NCI-H82 treated with DMSO at 0.1 percent for 48 hours (cell line): ENCODE data around the gene GLI2.

Experiments used
- DNase-seq: peaks from one replicate; lab custom pipeline; 2025; ENCODE audit not compliant: unreplicated experiment; lab: John Stamatoyannopoulos, UW

The GLI2 gene

GRCh38 chr2:120711694-120712093 is 24.0 kb upstream of the GLI2 start:
- DNase-seq, result no peak

GRCh38 chr2:120712180-120712681 is 23.4 kb upstream of the GLI2 start:
- DNase-seq, result peak; percentile 68

- DNase-seq, result no peak
Observed at GRCh38 chr2:120715353-120715752, 20.3 kb upstream of the GLI2 start.

- no peak for DNase-seq
Observed at GRCh38 chr2:120715941-120716340, 19.7 kb upstream of the GLI2 start.

DNA sequence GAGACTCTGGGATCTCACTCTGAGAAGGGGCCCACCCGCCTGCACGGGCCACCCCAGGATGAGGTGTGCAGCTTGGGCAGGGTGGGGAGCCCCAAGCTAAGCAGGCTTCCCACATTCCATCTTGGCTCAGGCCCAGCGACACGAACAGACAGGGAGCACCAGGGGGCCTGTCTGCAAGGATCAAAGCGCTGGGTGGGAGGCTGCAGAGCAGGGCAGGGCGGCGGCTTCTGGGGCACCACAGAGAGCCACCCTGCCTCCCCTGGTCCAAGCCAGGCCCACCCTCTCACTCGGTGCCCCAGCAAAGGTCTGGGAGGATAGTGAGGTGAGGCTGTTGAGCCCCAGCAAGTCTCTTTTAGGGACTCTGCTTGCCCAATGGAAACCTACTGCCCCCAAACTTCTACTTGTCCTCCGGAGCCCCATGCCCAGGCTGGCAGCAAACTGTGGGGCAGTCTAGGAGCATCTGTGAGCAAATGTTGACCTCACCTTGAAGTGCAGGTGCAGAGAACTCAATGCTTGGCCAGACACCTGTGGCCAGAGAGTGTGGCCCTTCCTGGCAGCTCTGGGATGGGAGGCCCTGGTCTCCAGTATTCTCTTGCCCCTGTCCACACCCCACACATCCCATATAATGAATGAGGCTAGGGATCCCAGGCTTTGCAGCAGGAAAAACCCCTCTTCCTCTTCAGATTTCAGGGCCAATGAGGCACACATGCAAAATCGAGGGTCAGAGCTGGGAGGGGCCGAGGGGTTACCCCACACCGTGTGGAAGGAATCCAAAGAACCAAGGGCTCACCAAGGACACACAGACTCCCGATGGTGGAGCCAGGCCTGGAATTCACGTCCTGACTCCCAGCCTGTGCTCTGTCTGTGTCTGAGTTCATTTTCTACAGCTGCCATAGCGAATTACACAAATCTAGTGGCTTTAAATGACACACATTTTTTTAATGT is 18.8 kb upstream of the GLI2 start:
- DNase-seq, result no peak

GRCh38 chr2:120719491-120719890 is 16.2 kb upstream of the GLI2 start:
- DNase-seq, result no peak

DNA sequence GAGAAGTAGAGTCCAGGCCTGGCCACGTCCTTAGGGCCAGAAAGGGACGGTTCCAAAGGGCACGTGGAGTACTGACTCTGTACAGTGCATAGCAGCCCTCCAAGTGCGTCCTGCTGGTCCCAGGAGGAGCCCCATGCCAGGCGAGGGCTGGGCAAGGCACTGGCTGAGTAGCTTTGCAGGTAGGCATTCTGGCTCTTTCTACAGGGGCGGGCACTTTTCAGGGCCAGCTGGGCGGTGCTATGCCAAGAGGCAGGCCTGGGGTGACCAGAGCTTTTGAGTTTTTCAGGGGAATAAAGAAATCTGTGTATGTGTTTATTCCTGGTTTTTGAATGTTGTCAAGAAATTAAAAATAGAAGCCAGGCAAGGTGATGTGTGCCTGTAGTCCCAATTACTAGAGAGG is 15.4 kb upstream of the GLI2 start:
- no peak for DNase-seq

GRCh38 chr2:120720746-120721375 is 14.8 kb upstream of the GLI2 start:
- no peak for DNase-seq

- DNase-seq, result no peak
Observed at GRCh38 chr2:120722246-120722567, 13.5 kb upstream of the GLI2 start.

GRCh38 chr2:120722568-120723421 is 12.9 kb upstream of the GLI2 start:
- DNase-seq, result no peak

GRCh38 chr2:120726245-120726644 is 9.4 kb upstream of the GLI2 start:
- DNase-seq, result no peak

GRCh38 chr2:120729406-120730399 is 6.0 kb upstream of the GLI2 start:
- no peak for DNase-seq

DNA sequence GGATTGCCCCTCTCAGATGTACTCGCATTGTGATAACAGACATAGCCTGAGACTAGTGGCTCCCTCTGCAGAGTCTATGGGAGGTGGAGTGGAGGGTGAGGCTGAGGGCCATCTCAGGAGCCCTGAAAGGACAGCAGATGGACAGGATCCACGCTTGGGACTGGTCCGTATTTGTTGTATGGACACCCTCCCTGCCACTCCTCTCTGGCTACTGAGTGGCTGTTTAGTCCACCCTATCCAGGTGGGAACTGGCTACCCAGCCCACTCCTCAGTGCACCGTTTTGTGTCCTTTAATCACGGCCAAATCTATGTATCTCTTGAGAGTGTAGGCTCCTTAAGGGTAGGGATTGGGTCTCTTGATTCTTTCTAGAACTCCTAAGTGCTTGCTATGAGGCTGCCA is 4.5 kb upstream of the GLI2 start:
- no peak for DNase-seq

DNA sequence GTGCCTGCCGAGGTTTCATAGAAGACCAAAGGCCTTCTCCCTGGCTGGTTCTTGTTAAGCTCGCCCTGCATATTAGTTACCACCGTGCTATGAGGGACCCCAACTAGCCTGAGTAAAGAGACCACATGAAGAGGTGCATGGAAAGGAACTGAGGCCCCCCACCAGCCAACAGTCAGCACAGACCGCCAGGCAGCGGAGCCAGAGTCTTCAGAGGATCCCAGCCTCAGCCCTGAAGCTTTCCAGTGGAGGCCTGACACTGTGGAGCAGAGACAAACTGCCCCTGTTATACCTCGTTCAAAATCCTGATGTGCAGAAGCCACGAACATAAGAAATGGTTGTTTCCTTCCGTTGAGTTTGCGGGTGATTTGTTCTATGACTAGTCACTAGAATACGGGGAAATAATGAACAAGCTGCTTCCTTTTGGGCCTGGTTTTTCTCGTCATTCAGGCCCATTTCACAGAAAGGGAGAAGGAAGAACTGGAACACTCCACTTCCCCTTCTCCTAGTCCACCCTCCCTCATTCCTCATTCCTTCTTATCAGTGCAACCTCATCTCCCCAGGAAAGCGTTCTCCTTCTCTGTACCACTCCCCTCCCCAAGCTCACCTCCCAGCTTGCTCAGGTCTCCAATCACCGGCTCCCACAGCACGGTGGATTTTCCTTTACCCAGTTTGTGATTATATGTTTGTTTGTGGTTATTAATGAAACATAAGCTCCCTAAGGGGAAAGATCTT is 3.0 kb upstream of the GLI2 start:
- DNase-seq, result no peak

- no peak for DNase-seq
Observed at GRCh38 chr2:120733238-120733932, 2.3 kb upstream of the GLI2 start.

GRCh38 chr2:120734930-120735651 is 577 bp upstream of the GLI2 start:
- DNase-seq, result no peak

- no peak for DNase-seq
Observed at GRCh38 chr2:120736202-120736623, 545 bp downstream of the GLI2 start.

GRCh38 chr2:120736624-120737339 is 1.1 kb downstream of the GLI2 start:
- DNase-seq, result peak; percentile 95
